GM13977 (cell line): Measurements from ENCODE around the gene CDC42BPA.
"Not testable (repeated sequence)": the region's sequence is repeated elsewhere in the genome, so short reads cannot be mapped to it uniquely, and the experiment has no call there.

Experiments
- DNase-seq: peaks from one replicate; pipeline ENCODE4 v3.0.0; 2012; ENCODE audit warnings: low spot score
- in situ Hi-C: fragments of 300-500 bp; cut with MboI; formaldehyde crosslinking; loops from one replicate; pipeline ENCODE4 v1.12.0; 2022; ENCODE audit warnings: low sequenced_read_pairs, low pct_unique_long_range_greater_than_20kb, mixed read lengths, inconsistent platforms; ENCODE audit not compliant: unreplicated experiment
- TF ChIP-seq, protein P1 (sequence below): IDR thresholded peaks from 2 replicates; pipeline ENCODE4 v1.5.1; 2012; ENCODE audit warnings: mild to moderate bottlenecking, control low read depth; ENCODE audit not compliant: insufficient read depth; ENCODE audit errors: extremely low read depth, missing control alignments

CDC42BPA gene

DNA sequence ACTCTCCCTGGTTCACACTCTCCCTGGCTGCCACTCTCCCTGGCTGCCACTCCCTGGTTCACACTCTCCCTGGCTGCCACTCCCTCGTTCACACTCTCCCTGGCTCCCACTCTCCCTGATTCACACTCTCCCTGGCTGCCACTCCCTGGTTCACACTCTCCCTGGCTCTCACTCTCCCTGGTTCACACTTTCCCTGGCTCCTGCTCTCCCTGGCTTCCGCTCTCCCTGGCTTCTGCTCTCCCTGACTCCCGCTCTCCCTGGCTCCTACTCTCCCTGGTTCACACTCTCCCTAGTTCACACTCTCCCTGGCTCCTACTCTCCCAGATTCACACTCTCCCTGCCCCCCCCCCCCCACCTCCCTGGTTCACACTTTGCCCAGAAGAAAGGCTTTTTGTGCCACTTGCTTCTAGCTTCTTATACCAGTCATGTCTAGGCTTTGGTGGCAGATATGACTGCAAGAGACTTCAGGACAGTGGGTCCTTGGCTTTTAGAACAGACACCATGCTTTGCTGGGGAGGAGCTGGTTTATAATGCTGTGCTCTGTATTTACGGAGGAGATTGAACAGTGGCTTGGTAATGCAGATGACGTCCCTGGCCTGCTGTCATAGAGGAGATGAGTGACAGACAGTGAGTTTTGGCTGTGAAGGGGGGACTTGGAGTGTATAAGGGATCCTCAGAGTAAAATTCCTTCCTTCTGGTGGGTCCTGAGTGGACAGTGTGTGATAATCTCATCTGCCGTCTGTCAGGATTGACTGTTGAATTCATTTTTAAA lies 361.2 kb downstream of the CDC42BPA start:
- no peak for DNase-seq
- in situ Hi-C loops: no loop called here
- TF ChIP-seq, protein P1, sequence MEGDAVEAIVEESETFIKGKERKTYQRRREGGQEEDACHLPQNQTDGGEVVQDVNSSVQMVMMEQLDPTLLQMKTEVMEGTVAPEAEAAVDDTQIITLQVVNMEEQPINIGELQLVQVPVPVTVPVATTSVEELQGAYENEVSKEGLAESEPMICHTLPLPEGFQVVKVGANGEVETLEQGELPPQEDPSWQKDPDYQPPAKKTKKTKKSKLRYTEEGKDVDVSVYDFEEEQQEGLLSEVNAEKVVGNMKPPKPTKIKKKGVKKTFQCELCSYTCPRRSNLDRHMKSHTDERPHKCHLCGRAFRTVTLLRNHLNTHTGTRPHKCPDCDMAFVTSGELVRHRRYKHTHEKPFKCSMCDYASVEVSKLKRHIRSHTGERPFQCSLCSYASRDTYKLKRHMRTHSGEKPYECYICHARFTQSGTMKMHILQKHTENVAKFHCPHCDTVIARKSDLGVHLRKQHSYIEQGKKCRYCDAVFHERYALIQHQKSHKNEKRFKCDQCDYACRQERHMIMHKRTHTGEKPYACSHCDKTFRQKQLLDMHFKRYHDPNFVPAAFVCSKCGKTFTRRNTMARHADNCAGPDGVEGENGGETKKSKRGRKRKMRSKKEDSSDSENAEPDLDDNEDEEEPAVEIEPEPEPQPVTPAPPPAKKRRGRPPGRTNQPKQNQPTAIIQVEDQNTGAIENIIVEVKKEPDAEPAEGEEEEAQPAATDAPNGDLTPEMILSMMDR: no peak

DNA sequence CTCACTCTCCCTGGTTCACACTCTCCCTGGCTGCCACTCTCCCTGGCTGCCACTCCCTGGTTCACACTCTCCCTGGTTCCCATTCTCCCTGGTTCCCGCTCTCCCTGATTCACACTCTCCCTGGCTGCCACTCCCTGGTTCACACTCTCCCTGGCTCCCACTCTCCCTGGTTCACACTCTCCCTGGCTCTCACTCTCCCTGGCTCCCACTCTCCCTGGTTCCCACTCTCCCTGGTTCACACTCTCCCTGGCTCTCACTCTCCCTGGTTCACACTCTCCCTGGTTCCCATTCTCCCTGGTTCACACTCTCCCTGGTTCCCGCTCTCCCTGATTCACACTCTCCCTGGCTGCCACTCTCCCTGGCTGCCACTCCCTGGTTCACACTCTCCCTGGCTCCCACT lies 362.4 kb downstream of the CDC42BPA start:
- DNase-seq, in situ Hi-C loops: not testable (repeated sequence)

DNA sequence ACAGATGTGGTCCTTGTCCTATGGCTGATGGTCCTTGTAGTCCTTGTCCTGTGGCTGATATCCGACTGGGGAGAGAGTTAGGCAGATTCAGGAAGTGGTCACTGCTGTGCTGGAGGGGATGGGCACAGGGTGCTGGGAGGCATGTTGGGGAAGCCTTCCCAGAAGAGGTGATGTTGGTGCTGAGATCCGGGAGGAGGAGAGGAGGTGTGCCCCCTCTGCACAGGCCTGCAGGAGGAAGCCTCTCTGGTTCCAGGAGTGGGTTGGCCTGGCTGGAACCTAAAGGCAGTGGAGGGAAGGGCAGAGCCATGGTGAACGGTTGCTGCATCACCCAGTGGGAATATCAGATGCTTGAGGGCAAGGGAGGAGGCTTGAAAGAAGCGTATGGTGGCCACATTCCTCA lies 363.5 kb downstream of the CDC42BPA start:
- TF ChIP-seq, protein P1: no peak
- DNase-seq: no peak
- in situ Hi-C loops: no loop called here

DNA sequence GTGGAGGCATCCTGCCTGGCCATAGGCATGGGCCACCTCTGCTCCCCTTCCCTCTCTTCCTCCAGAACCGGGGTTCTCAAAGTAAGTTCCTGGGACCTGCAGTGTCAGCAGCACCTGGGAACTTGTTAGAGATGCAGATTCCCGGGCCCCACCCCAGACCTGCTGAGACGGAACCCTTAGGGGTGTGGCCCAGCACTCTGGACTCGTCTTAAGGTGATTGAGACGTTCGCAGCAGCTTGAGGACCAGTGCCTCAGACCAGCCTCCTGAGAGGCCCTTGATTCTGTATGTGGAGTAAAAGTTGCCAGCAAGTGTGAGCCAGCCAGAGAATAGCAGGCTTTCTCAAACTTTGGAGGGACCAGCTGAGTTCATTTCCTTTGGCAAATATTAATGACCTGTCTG lies 364.0 kb downstream of the CDC42BPA start:
- DNase-seq: no peak
- in situ Hi-C loops: no loop called here
- TF ChIP-seq, protein P1: no peak

DNA sequence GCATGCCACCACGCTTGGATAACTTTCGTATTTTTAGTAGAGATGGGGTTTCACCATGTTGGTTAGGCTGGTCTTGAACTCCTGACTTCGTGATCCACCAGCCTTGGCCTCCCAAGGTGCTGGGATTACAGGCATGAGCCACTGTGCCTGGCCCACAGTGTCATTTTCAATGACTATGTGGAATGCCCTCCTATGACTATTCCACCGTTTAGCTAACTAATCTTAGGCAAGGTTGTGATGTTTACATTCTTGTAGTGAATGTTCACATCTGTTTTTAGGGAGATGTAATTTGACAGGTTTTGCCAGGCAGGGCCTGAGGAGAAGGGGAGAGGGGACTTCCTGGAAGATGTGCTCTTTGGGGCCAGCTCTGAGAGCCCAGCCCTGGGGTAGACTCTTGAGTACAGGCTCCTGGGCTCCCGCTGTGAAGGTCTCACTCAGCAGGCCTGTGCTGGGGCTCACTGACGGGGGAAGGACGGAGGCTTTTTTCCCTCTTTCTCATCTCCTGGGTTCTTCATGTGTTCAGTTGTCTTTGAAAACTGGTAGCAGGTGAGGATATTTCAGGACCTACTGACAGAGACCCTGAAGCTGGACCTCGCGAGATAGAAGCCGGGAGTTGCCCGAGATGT lies 365.0 kb downstream of the CDC42BPA start:
- TF ChIP-seq, protein P1: no peak
- DNase-seq: no peak
- in situ Hi-C loops: no loop called here

- in situ Hi-C loops: no loop called here
- TF ChIP-seq, protein P1: no peak
- DNase-seq: no peak
Measured at GRCh38 chr1:226952118-226952441, 366.2 kb downstream of the CDC42BPA start.

- TF ChIP-seq, protein P1: no peak
- DNase-seq: no peak
- in situ Hi-C loops: no loop called here
Measured at GRCh38 chr1:226951286-226952117, 366.8 kb downstream of the CDC42BPA start.
